K562 (cell line): ENCODE data around the gene PSORS1C1. TPM values are rescaled to one million over a fixed set of nuclear protein-coding genes. Genes with fewer than 3 reads are reported as not detected.

Experiments used
- ATAC-seq: fragments of 200-7000 bp; cut with Tn5 transposase; 3 replicates; pipeline ENCODE4 v1.9.1; 2020; ENCODE audit warnings: moderate library complexity
- BruUV-seq: library from RNA; stranded (reverse); fragments of 400-500 nt; replicated peaks from 2 replicates; lab custom pipeline; 2021; lab: Mats Ljungman, UMichigan
- CTCF ChIA-PET: fragments of 300-600 bp; formaldehyde crosslinking; extraction: SDS; loops from one replicate; lab custom pipeline; 2021; ENCODE audit warnings: low intra/inter-chr PET ratio; lab: Yijun Ruan, JAX
- POLR2A ChIA-PET: fragments of 300-600, 350-650 bp; sonication (Branson Sonifier 250); formaldehyde crosslinking; extraction: SDS; loops from one replicate; lab custom pipeline; 2021; ENCODE audit warnings: antibody characterized with exemption, inconsistent platforms; lab: Yijun Ruan, JAX
- DNase-seq, 4 experiments: peaks; one replicate each; pipeline versions ENCODE4 v3.0.0 to v3.0.0-alpha.2; 2011 to 2018; ENCODE audit warnings: low spot score in 3 of 4, mixed read lengths in 3 of 4; ENCODE audit errors: extremely low read depth in 1 of 4
- FAIRE-seq: peaks from 2 replicates; lab custom pipeline; 2011; peaks lifted over from hg19 to GRCh38; lab: Jason Lieb, UNC
- H2AFZ ChIP-seq: 2 replicates; pipeline ENCODE4 v1.6.0; 2011; ENCODE audit warnings: low read depth, low read length, control low read depth, inconsistent platforms
- H3K27ac ChIP-seq: fragments of 200-600 bp; 3 replicates; pipeline ENCODE4 v1.8.0; 2011; ENCODE audit warnings: low read depth, mild to moderate bottlenecking, control low read depth, inconsistent platforms, low read length, moderate library complexity, mixed read lengths; ENCODE audit errors: extremely low read depth
- H3K27me3 ChIP-seq, 2 experiments: fragments of 300-600 bp in 1 of 2; 2 replicates in 1 of 2; 3 replicates in 1 of 2; pipeline versions ENCODE4 v1.6.0 to v1.8.0; 2011; ENCODE audit warnings: inconsistent platforms in 2 of 2, low read length in 2 of 2, mild to moderate bottlenecking in 1 of 2, mixed read lengths in 1 of 2, moderate library complexity in 1 of 2; ENCODE audit not compliant: control insufficient read depth in 2 of 2, insufficient read depth in 2 of 2
- H3K36me3 ChIP-seq: fragments of 300-600 bp; 3 replicates; pipeline ENCODE4 v1.8.0; 2011; ENCODE audit warnings: mild to moderate bottlenecking, low read length, inconsistent platforms; ENCODE audit not compliant: control insufficient read depth, insufficient read depth
- H3K4me1 ChIP-seq, 2 experiments: fragments of 200-600 bp in 1 of 2; replicated peaks in 1 of 2; 2 replicates in 1 of 2; 3 replicates in 1 of 2; pipeline versions ENCODE4 v1.5.1 to v1.8.0; 2011; ENCODE audit warnings: inconsistent platforms in 2 of 2, low read length in 2 of 2, mild to moderate bottlenecking in 1 of 2, mixed read lengths in 1 of 2, moderate library complexity in 1 of 2; ENCODE audit not compliant: control insufficient read depth in 2 of 2, insufficient read depth in 2 of 2
- H3K4me2 ChIP-seq: 2 replicates; pipeline ENCODE4 v1.6.1; 2011; ENCODE audit warnings: low read length, control low read depth, inconsistent platforms, mixed read lengths; ENCODE audit not compliant: insufficient read depth
- H3K4me3 ChIP-seq: fragments of 200-600 bp; sonication (generic), shearing (Covaris generic); 2 replicates; pipeline ENCODE4 v1.5.1; 2016; ENCODE audit warnings: control low read depth, inconsistent platforms
- H3K79me2 ChIP-seq: fragments of 200-600 bp; 3 replicates; pipeline ENCODE4 v1.8.0; 2011; ENCODE audit warnings: low read length, inconsistent platforms; ENCODE audit not compliant: control insufficient read depth, insufficient read depth
- H3K9ac ChIP-seq, 2 experiments: 2 replicates each; pipeline versions ENCODE4 v1.6.0 to v1.6.1; 2011; ENCODE audit warnings: low read depth in 2 of 2, low read length in 2 of 2, control low read depth in 1 of 2, inconsistent platforms in 1 of 2, mild to moderate bottlenecking in 1 of 2, mixed read lengths in 1 of 2; ENCODE audit not compliant: insufficient read depth in 1 of 2
- H3K9me1 ChIP-seq: one replicate; pipeline ENCODE4 v1.6.0; 2011; ENCODE audit warnings: inconsistent platforms, mild to moderate bottlenecking, low read length, moderate library complexity; ENCODE audit not compliant: control insufficient read depth, insufficient read depth
- H3K9me3 ChIP-seq: replicated peaks from 2 replicates; pipeline ENCODE4 v1.5.1; 2011; ENCODE audit warnings: low read depth, low read length, inconsistent platforms; ENCODE audit not compliant: control insufficient read depth, insufficient read depth
- H4K20me1 ChIP-seq: replicated peaks from 2 replicates; pipeline ENCODE4 v1.6.1; 2011; ENCODE audit warnings: low read length, inconsistent platforms, mixed read lengths; ENCODE audit not compliant: control insufficient read depth, insufficient read depth
- ELK1 ChIP-seq: sonication (generic); formaldehyde crosslinking; IDR thresholded peaks from 2 replicates; pipeline ENCODE4 v1.8.1; 2022; ENCODE audit warnings: missing genetic modification reagents
- GMEB1 ChIP-seq: fragments of 250-450 bp; sonication (Bioruptor Pico); IDR thresholded peaks from 2 replicates; pipeline ENCODE4 v1.4.0; 2020; ENCODE audit warnings: mild to moderate bottlenecking
- RBM39 ChIP-seq: fragments of 200-400 bp; formaldehyde crosslinking; optimal IDR thresholded peaks from 2 replicates; pipeline ENCODE3; 2018; ENCODE audit warnings: low read depth, low read length
- RFX5 ChIP-seq: IDR thresholded peaks from 2 replicates; pipeline ENCODE4 v1.6.1; 2011; ENCODE audit warnings: low read depth, mild to moderate bottlenecking, improper control_type of control experiment, low read length
- ZNF133 ChIP-seq: fragments of 250-450 bp; sonication (Bioruptor Pico); IDR thresholded peaks from 2 replicates; pipeline ENCODE4 v1.4.0; 2020; ENCODE audit warnings: mild to moderate bottlenecking
- ZNF318 ChIP-seq, 2 experiments: fragments of 450-650 bp; IDR thresholded peaks; 2 replicates each; pipeline ENCODE4 v1.6.1; 2016; ENCODE audit warnings: mild to moderate bottlenecking in 2 of 2, borderline replicate concordance in 1 of 2, low read depth in 1 of 2, moderate library complexity in 1 of 2
- WGBS: fragments of 100-300 bp; shearing (Covaris generic); methylation state at CpG from one replicate; pipeline ENCODE4 v1.1.6; 2016; ENCODE audit warnings: low coverage, mixed read lengths; ENCODE audit not compliant: insufficient coverage; ENCODE audit errors: missing lambda C conversion rate; 5-methylcytosine and 5-hydroxymethylcytosine counted together
- in situ Hi-C: fragments of 300-500 bp; cut with MboI; formaldehyde crosslinking; loops from 4 replicates; pipeline ENCODE4 v1.15.0; 2018; ENCODE audit warnings: inconsistent platforms, mixed read lengths
- intact Hi-C: fragments of 100-400 bp; cut with micrococcal nuclease; formaldehyde crosslinking; loops from 2 replicates; pipeline ENCODE4 v1.14.2; 2022
- polyA plus RNA-seq, 8 experiments: library from polyadenylated mRNA; depleted of rRNA in 4 of 8; stranded (reverse) in 5 of 8; unstranded in 3 of 8; fragments of >200 nt; fragmentation: Nextera tagmentation in 2 of 8; fragmentation: Illumina TruSeq in 1 of 8; extraction: Ambion mirVana in 2 of 8; extraction: Trizol in 1 of 8; gene quantifications; 2 replicates each; pipeline versions ENCODE4 v1.2.1 to v1.2.3, GENCODE V29; 2011 to 2014; ENCODE audit warnings: inconsistent platforms in 1 of 8, missing spikeins in 1 of 8
- total RNA-seq, 7 experiments: library from RNA; depleted of rRNA in 6 of 7; stranded (reverse); fragments of >200 nt in 6 of 7; fragmentation: Illumina TruSeq in 2 of 7; extraction: Trizol in 2 of 7; gene quantifications; 2 replicates each; pipeline versions ENCODE4 v1.2.1 to v1.2.3, GENCODE V29; 2011 to 2021; ENCODE audit warnings: low replicate concordance in 1 of 7

Gene PSORS1C1
- total and polyA plus RNA-seq, 9 of the 15 experiments (the other 6 are each of a cell fraction or from before 2014, with no cell fraction given), result 0.11 TPM; not detected in 8

DNA sequence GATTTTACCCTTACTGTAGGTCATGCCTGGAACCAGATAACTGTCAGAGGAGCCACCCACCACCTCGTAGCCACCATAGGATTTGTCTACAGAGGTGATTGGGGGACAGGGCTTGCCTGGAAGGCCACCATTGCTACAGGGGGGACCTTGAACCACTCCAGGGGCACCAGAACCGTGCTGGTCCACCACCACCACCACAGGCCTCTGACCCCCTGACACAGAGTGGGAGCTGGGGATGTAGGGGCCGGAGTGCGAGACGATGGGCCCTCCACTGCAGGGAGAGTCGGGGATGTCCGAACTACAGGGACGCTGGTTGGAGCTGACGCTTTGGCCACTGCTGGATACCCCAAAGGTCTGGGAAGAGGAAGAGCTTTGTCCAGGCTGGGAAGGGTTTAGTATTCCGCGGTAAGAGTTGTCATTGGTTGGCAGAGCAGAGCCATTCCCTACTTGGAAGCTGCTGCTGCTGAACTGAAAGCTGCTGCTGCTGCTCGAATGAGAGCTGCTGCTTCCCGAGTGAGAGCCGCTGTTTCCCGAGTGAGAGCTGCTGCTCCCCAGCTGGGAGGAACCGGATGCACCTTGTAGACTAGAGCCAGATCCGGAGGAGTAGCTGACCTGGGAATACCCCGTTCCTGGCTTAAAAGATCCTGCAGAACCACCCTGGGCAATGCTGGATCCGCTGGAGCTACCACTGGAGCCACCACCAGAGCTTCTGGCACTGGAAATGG is 2.2 kb downstream of the PSORS1C1 start:
- intact Hi-C loops, result no loop called here
- DNase-seq, result no peak

More for the DNA sequence above, 2.2 kb downstream of the PSORS1C1 start:
- POLR2A ChIA-PET, result interaction anchor here (0.7 kb wide), 1 partner anchor 19 kb away, joined by 3 read pairs; no protein-coding TSS in a partner anchor
- no peak overlapping the region for H3K4me2 ChIP-seq
- no peak for FAIRE-seq
- no peak overlapping the region for H3K4me3 ChIP-seq
- in situ Hi-C loops, result no loop called here
- H3K27ac ChIP-seq, result no peak overlapping the region
- TF ChIP-seq GMEB1 (CRISPR knock-in tag) (no peak), ELK1 (CRISPR knock-in tag) (no peak), RBM39 (no peak), ZNF133 (CRISPR knock-in tag) (no peak), ZNF318 (IDR thresholded peaks at IDR 0.05; ENCODE audit: borderline replicate concordance in 1 of 2, low read depth in 1 of 2) (no peak), RFX5 (no peak)
- H3K9ac ChIP-seq, result peak overlapping the region in 1 of 2 experiments; percentile 15; a peak in 1 of 4 replicates
- H3K9me1 ChIP-seq, result no peaks in the 10 kb centered on the region
- no peak overlapping the region for H2AFZ ChIP-seq
- no TSS peak for BruUV-seq
- no peak for ATAC-seq
- H3K9me3 ChIP-seq, result no peaks in the 10 kb centered on the region
- H3K4me1 ChIP-seq, result peaks cover 0 to 9% of the 10 kb centered on the region in 2 experiments; a peak in 3 of 5 replicates
- H3K36me3 ChIP-seq, result no peaks in the 10 kb centered on the region
- WGBS, result 4% methylated on average over 19 of the region's 19 CpGs
- H4K20me1 ChIP-seq, result peaks cover 3% of the 10 kb centered on the region; the same call in 1 of the 2 replicates
- H3K27me3 ChIP-seq, result peaks cover 56 to 82% of the 10 kb centered on the region in 2 experiments
- CTCF ChIA-PET, result interaction anchor here (0.7 kb wide), 1 partner anchor 31 kb away, joined by 3 read pairs; no protein-coding TSS in a partner anchor
- no peaks in the 10 kb centered on the region for H3K79me2 ChIP-seq
